HL-60 (cell line): Measurements from ENCODE around the gene F7.

ENCODE experiments used
- CTCF ChIP-seq: IDR thresholded peaks from one replicate; pipeline ENCODE4 v1.5.1; 2011; ENCODE audit warnings: low read length, control low read depth, inconsistent platforms; ENCODE audit not compliant: insufficient read depth
- POLR2AphosphoS5 ChIP-seq: IDR thresholded peaks from 2 replicates; pipeline ENCODE4 v1.6.1; 2012; ENCODE audit warnings: low read depth
- REST ChIP-seq: IDR thresholded peaks from 2 replicates; pipeline ENCODE4 v1.6.1; 2012; ENCODE audit warnings: low read depth; ENCODE audit not compliant: insufficient replicate concordance

GRCh38 chr13:113088691-113089020 is 16.9 kb upstream of the F7 start:
- TF ChIP-seq CTCF (no peak), POLR2AphosphoS5 (no peak), REST (no peak)
